Muscle layer of colon (tissue), 2 donors: Measurements from ENCODE around the gene RIPK4.

Experiments used
- H3K27ac ChIP-seq: one replicate; pipeline ENCODE4 v1.7.0; 2013; ENCODE audit warnings: low read depth, mild to moderate bottlenecking, low read length, moderate library complexity
- H3K27me3 ChIP-seq, 2 donors: one replicate each; pipeline ENCODE4 v1.7.0; 2013; ENCODE audit warnings: low read length in 2 of 2, mild to moderate bottlenecking in 2 of 2; ENCODE audit not compliant: insufficient read depth in 2 of 2, control insufficient read depth in 1 of 2
- H3K36me3 ChIP-seq: one replicate; pipeline ENCODE4 v1.7.0; 2013; ENCODE audit warnings: mild to moderate bottlenecking, low read length; ENCODE audit not compliant: insufficient read depth
- H3K4me1 ChIP-seq: one replicate; pipeline ENCODE4 v1.7.0; 2013; ENCODE audit warnings: mild to moderate bottlenecking, low read length; ENCODE audit not compliant: insufficient read depth
- H3K4me3 ChIP-seq, 2 donors: one replicate each; pipeline ENCODE4 v1.7.0; 2013; ENCODE audit warnings: low read length in 2 of 2, low read depth in 1 of 2, mild to moderate bottlenecking in 1 of 2, moderate library complexity in 1 of 2
- H3K9ac ChIP-seq: one replicate; pipeline ENCODE4 v1.7.0; 2013; ENCODE audit warnings: low read length
- H3K9me3 ChIP-seq: one replicate; pipeline ENCODE4 v1.7.0; 2013; ENCODE audit warnings: mild to moderate bottlenecking, low read length
- donor health status: abdominal sarcoma.
- donor health status: Adenocarcinoma of cecum.

The RIPK4 gene

GRCh38 chr21:41749286-41749685 lies 17.6 kb downstream of the RIPK4 start:
- H3K27me3 ChIP-seq, result no peaks in the 10 kb centered on the region
- H3K27ac ChIP-seq, result no peak overlapping the region
- H3K4me3 ChIP-seq, result no peak overlapping the region

GRCh38 chr21:41747943-41748738 lies 18.7 kb downstream of the RIPK4 start:
- H3K4me3 ChIP-seq, result no peak overlapping the region
- H3K4me1 ChIP-seq, result no peaks in the 10 kb centered on the region
- H3K36me3 ChIP-seq, result no peaks in the 10 kb centered on the region
- H3K9ac ChIP-seq, result no peak overlapping the region
- H3K9me3 ChIP-seq, result no peaks in the 10 kb centered on the region
- H3K27ac ChIP-seq, result no peak overlapping the region
- H3K27me3 ChIP-seq, result peaks cover 0 to 6% of the 10 kb centered on the region in 2 donors

More at GRCh38 chr21:41749286-41749685, 17.6 kb downstream of the RIPK4 start:
- no peak overlapping the region for H3K9ac ChIP-seq
- no peaks in the 10 kb centered on the region for H3K9me3 ChIP-seq
- H3K4me1 ChIP-seq, result no peaks in the 10 kb centered on the region
- no peaks in the 10 kb centered on the region for H3K36me3 ChIP-seq

GRCh38 chr21:41746744-41747006 lies 20.2 kb downstream of the RIPK4 start:
- no peaks in the 10 kb centered on the region for H3K36me3 ChIP-seq
- peaks cover 0 to 6% of the 10 kb centered on the region in 2 donors for H3K27me3 ChIP-seq
- no peak overlapping the region for H3K9ac ChIP-seq
- H3K27ac ChIP-seq, result no peak overlapping the region
- H3K4me1 ChIP-seq, result no peaks in the 10 kb centered on the region
- no peaks in the 10 kb centered on the region for H3K9me3 ChIP-seq
- no peak overlapping the region for H3K4me3 ChIP-seq

- Histone ChIP-seq H3K9ac (no peak overlapping the region), H3K27ac (no peak overlapping the region), H3K9me3 (no peaks in the 10 kb centered on the region), H3K4me3 (no peak overlapping the region), H3K36me3 (no peaks in the 10 kb centered on the region), H3K27me3 (peaks cover 0 to 6% of the 10 kb centered on the region in 2 donors), H3K4me1 (no peaks in the 10 kb centered on the region)
These were observed 20.7 kb downstream of the RIPK4 start for GRCh38 chr21:41745971-41746743.

GRCh38 chr21:41745026-41745820 lies 21.6 kb downstream of the RIPK4 start:
- H3K4me3 ChIP-seq, result no peak overlapping the region
- no peak overlapping the region for H3K27ac ChIP-seq
- H3K9ac ChIP-seq, result no peak overlapping the region
- H3K27me3 ChIP-seq, result peaks cover 0 to 6% of the 10 kb centered on the region in 2 donors
- no peaks in the 10 kb centered on the region for H3K9me3 ChIP-seq
- no peaks in the 10 kb centered on the region for H3K36me3 ChIP-seq
- no peaks in the 10 kb centered on the region for H3K4me1 ChIP-seq

- Histone ChIP-seq H3K4me1 (no peaks in the 10 kb centered on the region), H3K27ac (no peak overlapping the region)
These were observed 22.6 kb downstream of the RIPK4 start for GRCh38 chr21:41744028-41744930.

GRCh38 chr21:41743321-41744027 lies 23.4 kb downstream of the RIPK4 start:
- no peaks in the 10 kb centered on the region for H3K36me3 ChIP-seq

More at GRCh38 chr21:41744028-41744930, 22.6 kb downstream of the RIPK4 start:
- H3K4me3 ChIP-seq, result no peak overlapping the region
- no peaks in the 10 kb centered on the region for H3K36me3 ChIP-seq
- H3K27me3 ChIP-seq, result peaks cover 0 to 6% of the 10 kb centered on the region in 2 donors
- no peaks in the 10 kb centered on the region for H3K9me3 ChIP-seq
- no peak overlapping the region for H3K9ac ChIP-seq

GRCh38 chr21:41742073-41742875 lies 24.6 kb downstream of the RIPK4 start:
- Histone ChIP-seq H3K4me3 (no peak overlapping the region), H3K36me3 (no peaks in the 10 kb centered on the region), H3K9me3 (no peaks in the 10 kb centered on the region), H3K27ac (no peak overlapping the region), H3K4me1 (no peaks in the 10 kb centered on the region), H3K9ac (no peak overlapping the region), H3K27me3 (peaks cover 0 to 6% of the 10 kb centered on the region in 2 donors)

More at GRCh38 chr21:41743321-41744027, 23.4 kb downstream of the RIPK4 start:
- no peaks in the 10 kb centered on the region for H3K4me1 ChIP-seq
- no peaks in the 10 kb centered on the region for H3K9me3 ChIP-seq
- no peak overlapping the region for H3K9ac ChIP-seq
- no peak overlapping the region for H3K27ac ChIP-seq
- H3K4me3 ChIP-seq, result no peak overlapping the region
- peaks cover 0 to 6% of the 10 kb centered on the region in 2 donors for H3K27me3 ChIP-seq

GRCh38 chr21:41741253-41742072 lies 25.4 kb downstream of the RIPK4 start:
- Histone ChIP-seq H3K4me1 (no peaks in the 10 kb centered on the region), H3K36me3 (no peaks in the 10 kb centered on the region), H3K4me3 (no peak overlapping the region), H3K9ac (no peak overlapping the region), H3K27me3 (peaks cover 0 to 6% of the 10 kb centered on the region in 2 donors), H3K9me3 (no peaks in the 10 kb centered on the region), H3K27ac (no peak overlapping the region)
